ENCODE results near the gene TXNL4B.
A peak's percentile ranks its signal among the peaks of the same experiment; 100 is the strongest.
"Not testable (repeated sequence)": the region's sequence is repeated elsewhere in the genome, so short reads cannot be mapped to it uniquely, and the experiment has no call there.

The TXNL4B gene

DNA sequence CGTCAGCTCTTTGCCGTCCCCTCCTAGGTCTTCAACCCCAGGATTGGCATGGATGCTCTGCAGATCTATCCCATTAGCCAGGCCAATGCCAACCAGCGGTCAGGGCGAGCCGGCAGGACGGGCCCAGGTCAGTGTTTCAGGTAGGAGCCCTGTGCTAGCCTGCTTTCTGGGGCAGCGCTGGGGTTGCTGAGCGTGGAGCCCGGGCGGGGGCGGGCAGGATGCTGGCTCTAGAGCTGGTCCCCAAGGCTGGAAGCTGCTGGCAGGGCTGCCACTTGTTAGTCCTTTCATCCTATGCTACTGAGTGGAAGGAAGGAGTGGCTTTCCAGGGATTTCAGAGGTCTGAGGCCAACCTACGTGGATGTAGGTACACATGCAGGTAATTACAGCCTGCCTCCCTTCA, 12.6 kb upstream of the TXNL4B start:
- no peak overlapping the region for H3K4me3 ChIP-seq (ENCODE audit: low read length)
- TF ChIP-seq ZNF274 (IDR thresholded peaks at IDR 0.05; ENCODE audit: low read depth, low read length), result no peak

GRCh38 chr16:72104905-72105304, 11.5 kb upstream of the TXNL4B start:
- no peak for TF ChIP-seq ZNF274 (IDR thresholded peaks at IDR 0.05; ENCODE audit: low read depth, low read length)
- H3K4me3 ChIP-seq (ENCODE audit: low read length), result no peak overlapping the region

GRCh38 chr16:72101195-72101594, 7.8 kb upstream of the TXNL4B start:
- no peak for TF ChIP-seq ZNF274 (IDR thresholded peaks at IDR 0.05; ENCODE audit: low read depth, low read length)
- no peak overlapping the region for H3K4me3 ChIP-seq (ENCODE audit: low read length)

- no peak for TF ChIP-seq ZNF274 (IDR thresholded peaks at IDR 0.05; ENCODE audit: low read depth, low read length)
- H3K4me3 ChIP-seq (ENCODE audit: low read length), result no peak overlapping the region
Measured at GRCh38 chr16:72099377-72099818, 6.0 kb upstream of the TXNL4B start.

GRCh38 chr16:72098936-72099335, 5.5 kb upstream of the TXNL4B start:
- H3K4me3 ChIP-seq (ENCODE audit: low read length), result no peak overlapping the region

DNA sequence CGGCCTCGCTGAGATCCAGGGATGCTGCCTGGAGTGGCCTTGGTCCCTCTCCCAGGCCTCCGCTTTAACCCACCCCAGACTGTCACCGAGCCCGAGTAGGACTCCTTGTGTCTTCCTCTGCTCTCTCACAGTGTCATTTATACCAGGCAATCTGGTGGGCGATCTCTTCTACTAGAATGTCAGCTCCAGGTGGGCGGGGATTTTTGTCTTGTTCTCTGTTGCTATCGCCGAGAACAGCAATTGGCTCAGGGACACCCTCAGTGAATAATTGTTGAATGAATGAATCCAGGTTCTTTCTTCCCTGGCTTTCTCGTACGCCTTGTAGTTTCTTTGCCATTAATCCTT, 818 bp upstream of the TXNL4B start:
- H3K4me3 ChIP-seq (ENCODE audit: low read length), result peak overlapping the region; percentile 92
- no peak for TF ChIP-seq ZNF274 (IDR thresholded peaks at IDR 0.05; ENCODE audit: low read depth, low read length)

More at GRCh38 chr16:72098936-72099335, 5.5 kb upstream of the TXNL4B start:
- TF ChIP-seq ZNF274 (IDR thresholded peaks at IDR 0.05; ENCODE audit: low read depth, low read length), result no peak

DNA sequence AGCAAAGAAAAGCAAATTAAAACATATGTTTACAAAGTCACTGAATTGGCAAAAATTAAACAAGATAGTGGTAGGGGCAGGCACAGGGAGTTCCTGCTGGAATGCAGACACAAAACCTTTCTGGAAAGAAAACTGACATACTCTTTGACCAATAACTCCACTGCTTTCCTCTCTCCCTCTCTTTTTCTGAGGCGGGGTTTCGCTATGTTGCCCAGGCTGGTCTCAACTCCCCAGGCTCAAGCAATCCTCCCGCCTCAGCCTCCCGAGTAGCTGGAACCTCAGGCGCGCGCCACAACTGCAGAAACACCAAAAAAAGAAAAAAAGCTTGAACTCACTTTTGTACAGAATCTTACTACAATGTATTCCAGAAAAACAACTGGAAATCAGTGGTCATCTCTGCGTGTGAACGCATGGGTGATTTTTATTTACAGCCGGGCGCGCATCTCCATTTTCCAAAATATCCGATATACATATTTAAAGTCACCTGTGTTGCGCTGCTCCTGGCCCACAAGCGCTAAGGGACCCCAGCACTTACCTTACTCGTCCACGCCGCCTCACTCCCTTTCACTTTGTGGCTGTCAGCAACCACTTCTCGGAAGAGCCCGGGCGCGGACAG, 480 bp downstream of the TXNL4B start:
- peak overlapping the region; percentile 76 for H3K4me3 ChIP-seq (ENCODE audit: low read length)
- TF ChIP-seq ZNF274 (IDR thresholded peaks at IDR 0.05; ENCODE audit: low read depth, low read length), result no peak

DNA sequence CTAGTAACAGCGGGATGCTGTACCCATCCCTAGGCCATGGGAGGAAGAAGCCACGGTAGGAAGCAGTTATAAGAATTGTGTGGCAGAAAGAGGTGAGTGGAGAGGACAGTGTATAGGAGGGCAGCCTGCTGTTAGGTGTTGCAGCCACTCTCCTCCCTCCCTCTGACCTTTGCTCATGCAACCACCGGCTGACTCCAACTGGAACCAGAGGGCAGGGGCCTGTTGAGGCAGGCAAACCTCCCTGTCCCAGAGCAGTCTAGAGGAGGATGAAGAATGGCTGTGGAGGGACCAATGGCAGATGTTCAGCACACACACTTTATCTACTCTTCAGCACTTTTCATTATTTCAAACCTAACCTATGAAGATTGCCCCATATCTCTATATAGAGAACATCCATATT, 2.2 kb downstream of the TXNL4B start:
- H3K4me3 ChIP-seq (ENCODE audit: low read length), result no peak overlapping the region
- no peak for TF ChIP-seq ZNF274 (IDR thresholded peaks at IDR 0.05; ENCODE audit: low read depth, low read length)

GRCh38 chr16:72085002-72085401, 8.4 kb downstream of the TXNL4B start:
- H3K4me3 ChIP-seq (ENCODE audit: low read length), result no peak overlapping the region
- no peak for TF ChIP-seq ZNF274 (IDR thresholded peaks at IDR 0.05; ENCODE audit: low read depth, low read length)

GRCh38 chr16:72084445-72084844, 9.0 kb downstream of the TXNL4B start:
- H3K4me3 ChIP-seq (ENCODE audit: low read length), result no peak overlapping the region
- no peak for TF ChIP-seq ZNF274 (IDR thresholded peaks at IDR 0.05; ENCODE audit: low read depth, low read length)

DNA sequence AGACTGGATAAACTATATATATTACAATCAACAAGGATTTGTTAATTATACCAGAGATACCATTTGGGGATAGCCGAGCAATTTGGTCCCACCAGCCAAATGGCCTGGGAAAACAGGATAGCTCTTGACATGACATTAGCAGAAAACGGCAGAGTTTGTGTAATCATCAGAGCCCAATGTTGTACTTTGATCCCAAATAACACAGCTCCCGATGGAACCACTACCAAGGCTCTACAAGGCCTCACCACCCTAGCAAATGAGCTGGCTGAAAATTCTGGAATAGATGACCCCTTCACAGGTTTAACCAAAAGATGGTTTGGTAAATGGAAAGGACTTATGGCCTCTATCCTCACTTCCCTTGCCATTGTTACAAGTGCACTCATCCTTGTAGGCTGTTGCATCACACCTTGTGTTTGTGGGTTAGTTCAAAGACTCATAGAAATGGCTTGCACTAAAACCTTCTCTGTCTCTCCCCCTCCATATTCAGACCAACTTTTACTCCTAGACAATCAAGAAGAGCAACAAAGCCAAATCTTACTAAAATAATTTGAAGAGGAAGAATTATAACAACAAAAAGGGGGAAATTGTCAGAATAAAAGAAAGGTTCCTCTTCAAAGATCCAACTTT, 9.5 kb downstream of the TXNL4B start:
- H3K4me3 ChIP-seq (ENCODE audit: low read length), result no peak overlapping the region
- TF ChIP-seq ZNF274 (IDR thresholded peaks at IDR 0.05; ENCODE audit: low read depth, low read length), result no peak

DNA sequence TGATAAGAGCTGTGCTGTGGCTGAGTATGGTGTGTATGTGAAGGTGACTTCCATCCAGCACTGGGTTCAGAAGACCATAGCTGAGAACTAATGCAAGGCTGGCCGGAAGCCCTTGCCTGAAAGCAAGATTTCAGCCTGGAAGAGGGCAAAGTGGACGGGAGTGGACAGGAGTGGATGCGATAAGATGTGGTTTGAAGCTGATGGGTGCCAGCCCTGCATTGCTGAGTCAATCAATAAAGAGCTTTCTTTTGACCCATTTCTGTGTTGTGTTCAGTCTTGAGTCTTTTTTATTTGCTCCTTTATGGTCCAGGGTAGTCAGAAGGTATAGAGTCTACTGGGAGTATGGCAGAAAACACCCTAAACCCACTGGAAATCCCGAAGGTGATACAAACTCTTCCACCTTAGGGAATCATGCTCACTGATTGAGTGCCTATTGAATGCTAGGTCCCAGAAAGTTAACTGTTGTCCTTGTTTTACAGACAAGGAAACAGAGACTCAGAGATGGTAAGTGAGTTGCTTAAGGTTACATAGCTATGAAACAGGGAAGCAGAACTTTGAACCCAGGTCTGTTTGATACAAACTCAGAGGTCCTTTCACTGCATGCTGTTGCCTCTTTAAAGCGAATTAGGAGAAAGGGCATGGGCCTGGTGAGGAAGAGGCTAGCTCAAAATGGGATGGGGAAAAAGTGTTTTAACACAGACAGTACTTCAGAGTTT, 16.3 kb downstream of the TXNL4B start:
- not testable (repeated sequence) for H3K4me3 ChIP-seq (ENCODE audit: low read length)

GRCh38 chr16:72075067-72075466, 18.4 kb downstream of the TXNL4B start:
- not testable (repeated sequence) for H3K4me3 ChIP-seq (ENCODE audit: low read length)

DNA sequence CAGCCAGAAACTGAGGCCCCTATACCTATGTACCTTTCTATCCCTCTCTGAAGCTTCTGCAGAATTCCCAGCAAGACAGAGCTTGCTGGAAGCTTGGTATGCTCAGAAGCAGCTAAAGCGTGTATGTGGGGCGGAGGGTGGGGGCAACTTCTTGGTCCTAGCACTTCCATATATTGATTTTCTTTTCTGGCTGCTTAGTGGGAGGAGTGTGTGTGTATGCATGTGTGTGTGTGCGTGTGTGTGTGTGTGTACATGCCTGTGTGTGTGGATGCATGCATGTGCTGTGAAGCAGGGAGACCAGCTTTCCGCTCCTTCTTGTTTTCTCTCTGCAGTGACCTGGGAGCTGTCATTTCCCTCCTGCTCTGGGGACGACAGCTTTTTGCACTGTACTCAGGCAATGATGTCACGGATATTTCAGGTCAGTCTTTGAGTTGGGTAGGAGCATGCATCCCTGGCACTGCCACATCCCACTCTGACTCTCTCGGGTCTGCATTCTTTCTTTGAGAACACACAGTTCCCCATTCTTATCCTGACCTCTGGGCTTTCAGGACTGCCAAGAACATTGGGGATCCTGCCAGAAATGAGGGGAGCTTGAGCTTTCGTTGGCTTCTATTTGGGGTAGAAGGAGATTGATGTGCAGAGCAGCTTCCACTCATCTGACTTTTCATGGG, 19.7 kb downstream of the TXNL4B start:
- no peak overlapping the region for H3K4me3 ChIP-seq (ENCODE audit: low read length)
- TF ChIP-seq ZNF274 (IDR thresholded peaks at IDR 0.05; ENCODE audit: low read depth, low read length), result no peak

All from GM08714 (cell line).